Brain microvascular endothelial cell (primary cell): ENCODE results near the gene GTSE1.

Source experiments
- DNase-seq: peaks from one replicate; pipeline ENCODE4 v3.0.0-alpha.2; 2020
- H3K27ac ChIP-seq: fragments of 250-450 bp; sonication (Bioruptor Pico); 2 replicates; pipeline ENCODE4 v1.5.1; 2020; ENCODE audit warnings: mild to moderate bottlenecking, moderate library complexity
- H3K27me3 ChIP-seq: fragments of 250-450 bp; sonication (Bioruptor Pico); replicated peaks from 2 replicates; pipeline ENCODE4 v1.5.1; 2020; ENCODE audit warnings: mild to moderate bottlenecking
- H3K36me3 ChIP-seq: fragments of 250-450 bp; sonication (Bioruptor Pico); replicated peaks from 2 replicates; pipeline ENCODE4 v1.5.1; 2020; ENCODE audit warnings: mild to moderate bottlenecking
- H3K4me3 ChIP-seq: 2 replicates; pipeline ENCODE4 v1.5.1; 2011; ENCODE audit warnings: low read depth, mild to moderate bottlenecking, control low read depth, low read length, moderate library complexity
- in situ Hi-C: cut with HindIII; loops from 2 replicates; pipeline ENCODE4 v1.10.0; 2017; ENCODE audit warnings: low sequenced_read_pairs, low pct_ligation_motif_present
- TF ChIP-seq, protein P1 (sequence below): IDR thresholded peaks from 2 replicates; pipeline ENCODE4 v1.5.1; 2011; ENCODE audit warnings: low read depth, mild to moderate bottlenecking, moderate library complexity, low read length, control low read depth, inconsistent platforms; ENCODE audit errors: missing control alignments

The GTSE1 gene

DNA sequence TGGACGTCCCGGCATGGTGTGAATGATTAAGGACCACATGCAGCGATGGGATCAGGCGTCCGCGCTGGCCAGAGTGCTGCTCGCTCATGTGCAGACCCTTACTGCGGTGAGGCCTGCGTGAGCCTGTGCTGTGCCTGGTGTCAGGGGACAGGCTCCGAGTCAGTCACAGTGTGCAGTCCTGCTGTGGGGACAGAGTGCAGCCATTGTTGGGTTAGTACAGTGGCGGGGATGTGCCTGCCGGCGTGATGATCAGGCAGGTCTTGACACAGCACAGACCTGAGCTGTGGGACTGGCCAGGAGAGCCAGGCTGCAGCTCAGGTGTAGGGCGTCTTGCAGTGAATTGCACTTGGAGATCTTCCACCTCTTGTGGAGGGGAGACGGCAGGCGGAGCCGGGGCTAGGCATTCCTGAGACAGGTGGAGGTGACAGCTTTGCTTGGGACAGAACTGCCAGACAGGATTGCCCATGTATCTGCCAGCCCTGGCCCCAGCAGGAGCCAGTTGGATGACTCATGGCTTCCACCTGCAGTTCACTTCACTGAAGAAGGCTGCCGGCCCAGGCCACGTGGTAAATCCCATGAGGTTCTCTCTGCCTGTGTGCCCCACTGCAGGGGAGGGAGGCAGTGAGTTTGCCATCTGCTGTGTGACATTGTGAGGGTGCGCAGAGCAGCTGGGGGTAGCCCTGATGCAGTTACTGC, 56.2 kb downstream of the GTSE1 start:
- no peaks in the 10 kb centered on the region for H3K27me3 ChIP-seq
- DNase-seq: peak; percentile 14
- TF ChIP-seq, protein P1, sequence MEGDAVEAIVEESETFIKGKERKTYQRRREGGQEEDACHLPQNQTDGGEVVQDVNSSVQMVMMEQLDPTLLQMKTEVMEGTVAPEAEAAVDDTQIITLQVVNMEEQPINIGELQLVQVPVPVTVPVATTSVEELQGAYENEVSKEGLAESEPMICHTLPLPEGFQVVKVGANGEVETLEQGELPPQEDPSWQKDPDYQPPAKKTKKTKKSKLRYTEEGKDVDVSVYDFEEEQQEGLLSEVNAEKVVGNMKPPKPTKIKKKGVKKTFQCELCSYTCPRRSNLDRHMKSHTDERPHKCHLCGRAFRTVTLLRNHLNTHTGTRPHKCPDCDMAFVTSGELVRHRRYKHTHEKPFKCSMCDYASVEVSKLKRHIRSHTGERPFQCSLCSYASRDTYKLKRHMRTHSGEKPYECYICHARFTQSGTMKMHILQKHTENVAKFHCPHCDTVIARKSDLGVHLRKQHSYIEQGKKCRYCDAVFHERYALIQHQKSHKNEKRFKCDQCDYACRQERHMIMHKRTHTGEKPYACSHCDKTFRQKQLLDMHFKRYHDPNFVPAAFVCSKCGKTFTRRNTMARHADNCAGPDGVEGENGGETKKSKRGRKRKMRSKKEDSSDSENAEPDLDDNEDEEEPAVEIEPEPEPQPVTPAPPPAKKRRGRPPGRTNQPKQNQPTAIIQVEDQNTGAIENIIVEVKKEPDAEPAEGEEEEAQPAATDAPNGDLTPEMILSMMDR: no peak
- no peak overlapping the region for H3K27ac ChIP-seq
- in situ Hi-C loops: no loop called here
- peaks cover 65% of the 10 kb centered on the region for H3K36me3 ChIP-seq
- H3K4me3 ChIP-seq: no peak overlapping the region

DNA sequence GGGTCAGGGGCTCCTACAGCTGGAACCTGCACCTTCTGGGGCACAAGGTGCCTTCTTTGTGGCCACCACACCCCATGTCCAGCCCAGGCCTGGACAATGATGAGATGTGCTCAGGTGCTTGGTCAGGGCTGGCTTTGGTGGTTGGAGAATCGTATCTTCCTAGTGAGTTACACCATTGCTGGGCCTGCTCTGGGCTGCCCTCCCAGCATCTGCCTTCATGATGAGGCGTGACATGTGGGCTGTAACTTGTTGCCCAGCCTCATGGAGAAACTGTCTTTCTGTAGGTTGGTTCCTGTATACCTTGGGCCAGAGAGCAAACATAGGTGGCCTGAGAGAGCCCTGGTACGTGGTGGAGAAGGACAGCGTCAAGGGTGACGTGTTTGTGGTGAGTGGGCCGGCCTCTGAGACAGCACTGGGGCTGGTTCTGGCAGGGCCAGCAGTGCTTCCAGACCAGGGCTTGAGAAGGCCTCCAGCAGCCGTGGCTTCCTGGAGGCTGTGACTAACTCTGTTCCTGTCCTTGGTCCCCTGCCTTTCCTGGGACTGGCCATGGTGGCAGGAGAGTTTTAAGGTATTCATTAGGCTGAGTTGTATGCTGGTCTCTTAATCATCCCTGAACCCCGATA, 56.9 kb downstream of the GTSE1 start:
- in situ Hi-C loops: no loop called here
- Histone ChIP-seq H3K27ac (no peak overlapping the region), H3K36me3 (peaks cover 61% of the 10 kb centered on the region), H3K27me3 (no peaks in the 10 kb centered on the region), H3K4me3 (no peak overlapping the region)
- TF ChIP-seq, protein P1: no peak
- no peak for DNase-seq

DNA sequence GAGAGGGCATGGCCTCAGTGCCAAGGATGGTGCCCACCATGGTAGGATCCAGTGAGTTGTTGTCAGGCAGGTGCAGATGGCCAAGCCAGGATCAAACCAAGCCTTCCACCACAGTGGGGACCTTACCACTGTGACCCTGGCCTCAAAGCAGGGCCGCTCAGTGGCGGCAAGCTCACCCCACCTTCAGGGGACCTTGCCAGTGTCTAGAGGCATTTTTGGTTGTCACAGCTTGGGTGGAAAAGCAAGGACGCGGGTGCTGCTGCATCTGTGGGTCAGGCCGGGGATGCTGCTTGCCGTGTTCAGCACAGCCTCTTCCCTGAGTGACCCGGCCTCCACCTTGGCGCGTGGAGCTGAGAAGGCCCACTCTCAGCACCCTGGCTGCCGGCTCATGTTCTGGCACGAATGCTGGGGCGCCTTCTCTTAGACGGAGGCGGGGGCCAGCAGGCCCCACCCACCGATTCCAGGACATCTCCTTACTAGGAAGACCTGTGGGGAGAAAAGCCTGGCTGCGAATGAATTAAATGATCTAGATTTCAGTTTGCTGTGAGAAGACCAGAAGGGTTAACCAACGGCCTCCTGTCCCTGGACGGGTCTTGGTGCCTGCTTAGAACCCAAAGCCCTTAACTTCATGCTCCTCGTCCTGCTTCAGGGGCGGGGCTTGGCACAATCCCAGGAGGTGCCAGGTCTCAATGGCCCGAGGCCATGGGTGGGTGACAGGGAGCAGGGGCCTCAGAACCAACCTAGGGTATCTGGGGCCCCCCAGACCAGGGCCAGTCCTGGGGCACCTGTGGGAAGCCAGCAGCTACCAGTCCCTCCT, 57.7 kb downstream of the GTSE1 start:
- Histone ChIP-seq H3K36me3 (peaks cover 58% of the 10 kb centered on the region), H3K27me3 (no peaks in the 10 kb centered on the region), H3K4me3 (no peak overlapping the region), H3K27ac (no peak overlapping the region)
- no peak for DNase-seq
- TF ChIP-seq, protein P1: no peak
- in situ Hi-C loops: no loop called here

DNA sequence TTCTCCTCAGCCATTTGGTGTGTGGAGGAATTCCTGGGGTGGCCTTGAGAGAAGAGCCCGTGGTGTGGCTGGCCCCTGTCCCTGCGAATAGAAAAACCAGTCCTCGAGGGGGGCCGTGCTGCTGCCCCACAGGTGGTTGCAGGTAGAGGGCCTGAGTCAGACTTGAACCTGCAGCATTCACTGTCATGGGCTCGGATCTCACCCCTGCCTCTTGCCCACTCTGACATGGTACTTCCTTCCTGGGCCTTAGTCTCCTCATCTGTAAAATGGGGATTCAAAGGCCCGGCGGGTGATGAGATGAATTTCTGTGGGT, 58.3 kb downstream of the GTSE1 start:
- no peak for DNase-seq
- H3K36me3 ChIP-seq: peaks cover 56% of the 10 kb centered on the region
- in situ Hi-C loops: no loop called here
- no peak overlapping the region for H3K4me3 ChIP-seq
- H3K27ac ChIP-seq: no peak overlapping the region
- TF ChIP-seq, protein P1: no peak
- no peaks in the 10 kb centered on the region for H3K27me3 ChIP-seq

DNA sequence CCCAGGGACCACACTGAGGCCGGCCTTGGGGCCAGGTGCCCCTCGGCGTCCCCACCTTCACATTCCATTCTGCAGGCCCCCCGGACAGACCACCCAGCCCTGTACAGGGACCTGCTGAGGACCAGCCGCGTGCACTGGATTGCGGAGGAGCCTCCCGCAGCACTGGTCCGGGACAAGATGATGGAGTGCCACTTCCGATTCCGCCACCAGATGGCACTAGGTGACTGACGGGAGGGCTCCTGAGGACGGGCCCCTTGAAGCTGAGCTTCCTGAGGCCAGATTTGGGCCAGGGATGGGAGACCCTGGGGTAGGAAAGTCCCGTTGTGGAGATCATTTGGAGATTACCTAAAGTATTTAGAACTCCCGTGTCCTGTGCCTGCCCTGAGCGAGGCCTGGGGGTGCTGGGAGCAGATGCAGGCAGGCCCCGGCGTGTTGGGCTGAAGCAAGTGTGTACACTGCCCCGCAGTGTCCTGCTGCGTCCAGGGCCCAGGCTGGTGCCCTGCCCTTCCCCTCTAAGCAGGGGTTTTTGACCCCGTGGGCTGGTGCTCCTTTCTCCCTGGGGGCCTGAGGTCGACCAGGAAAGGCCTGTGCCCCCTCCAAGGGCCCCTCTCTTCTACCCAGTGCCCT, 58.8 kb downstream of the GTSE1 start:
- in situ Hi-C loops: no loop called here
- peak; percentile 44 for DNase-seq
- Histone ChIP-seq H3K27ac (no peak overlapping the region), H3K4me3 (no peak overlapping the region), H3K27me3 (no peaks in the 10 kb centered on the region), H3K36me3 (peaks cover 52% of the 10 kb centered on the region)
- TF ChIP-seq, protein P1: peak; percentile 91
